GM18526 (cell line): ENCODE data around the gene ASPG.

ENCODE experiments used
- POLR2A ChIP-seq: IDR thresholded peaks from 3 replicates; pipeline ENCODE4 v1.6.1; 2011; ENCODE audit not compliant: insufficient read length; ENCODE audit errors: extremely low read depth

ASPG gene

DNA sequence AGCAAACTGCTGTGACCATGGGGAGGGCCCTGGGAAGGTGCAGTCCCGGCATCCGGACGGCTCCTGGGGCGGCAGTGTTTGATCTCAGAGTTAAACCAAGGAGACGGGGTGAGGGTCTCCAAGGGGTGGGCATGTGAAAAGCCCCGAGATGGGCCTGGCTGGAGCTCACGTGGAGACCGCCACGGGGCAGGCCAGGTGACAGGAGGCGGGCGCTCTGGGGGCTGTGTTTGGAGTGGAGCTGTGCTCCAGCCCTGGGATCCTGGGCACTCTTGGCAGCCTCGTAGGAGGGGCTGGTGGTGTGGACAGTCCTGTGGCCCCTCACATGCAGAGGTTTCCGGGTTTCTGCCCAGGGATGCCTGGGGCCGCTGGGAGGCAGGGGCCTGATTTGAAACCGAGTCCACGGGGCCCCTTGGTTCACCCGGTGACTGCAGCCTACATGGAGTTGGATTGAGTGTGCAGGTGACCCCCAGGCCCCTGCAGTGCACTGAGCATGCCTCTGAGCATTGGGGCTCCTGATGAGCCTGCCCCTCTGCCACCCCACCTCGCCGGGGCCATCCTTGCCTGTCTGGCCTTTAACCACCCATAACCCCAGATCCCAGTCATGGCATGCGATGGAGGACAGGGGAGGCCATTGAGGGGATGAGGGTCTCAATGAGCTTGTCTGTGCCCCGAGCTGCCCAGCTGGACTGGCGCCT, 61.3 kb downstream of the ASPG start:
- no peak for TF ChIP-seq POLR2A

DNA sequence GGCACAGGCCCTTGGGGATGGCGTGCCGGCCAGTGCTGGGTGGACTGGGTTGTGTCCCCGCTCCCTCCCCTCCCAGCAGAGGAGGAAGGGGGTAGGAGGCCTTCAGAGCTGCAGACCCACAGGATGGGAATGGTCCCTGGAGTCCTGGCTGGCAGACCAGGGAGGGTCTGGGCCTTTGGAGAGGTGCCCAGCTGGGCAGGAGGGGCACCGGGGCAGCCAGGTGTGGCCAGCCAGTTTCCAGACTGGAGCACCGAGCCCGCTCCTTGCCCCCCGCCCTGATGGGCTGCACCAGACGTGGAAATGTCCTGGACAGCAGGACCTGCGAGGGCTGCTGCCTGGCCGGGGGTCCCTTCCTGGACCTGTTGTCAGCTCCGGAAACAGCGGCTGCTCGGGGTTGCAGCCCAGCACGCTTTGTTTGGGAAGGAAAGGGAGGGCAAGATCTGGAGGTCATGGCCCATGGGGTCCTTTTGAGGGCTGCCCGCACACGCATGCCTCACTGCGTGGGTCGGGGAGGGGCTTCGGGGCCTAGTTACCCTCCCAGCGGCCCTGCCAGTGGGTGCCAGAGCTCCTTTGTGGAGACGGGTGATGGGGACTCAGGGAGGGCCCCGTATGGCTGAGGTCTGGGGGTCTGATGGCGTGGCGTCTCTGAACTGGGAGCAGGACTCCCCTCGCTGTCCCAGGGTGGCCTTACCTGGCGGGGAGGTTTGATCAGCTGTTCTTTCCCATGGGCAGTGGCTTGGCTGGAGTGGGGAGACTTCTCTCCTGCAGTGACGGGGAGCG, 62.0 kb downstream of the ASPG start:
- TF ChIP-seq POLR2A: no peak

DNA sequence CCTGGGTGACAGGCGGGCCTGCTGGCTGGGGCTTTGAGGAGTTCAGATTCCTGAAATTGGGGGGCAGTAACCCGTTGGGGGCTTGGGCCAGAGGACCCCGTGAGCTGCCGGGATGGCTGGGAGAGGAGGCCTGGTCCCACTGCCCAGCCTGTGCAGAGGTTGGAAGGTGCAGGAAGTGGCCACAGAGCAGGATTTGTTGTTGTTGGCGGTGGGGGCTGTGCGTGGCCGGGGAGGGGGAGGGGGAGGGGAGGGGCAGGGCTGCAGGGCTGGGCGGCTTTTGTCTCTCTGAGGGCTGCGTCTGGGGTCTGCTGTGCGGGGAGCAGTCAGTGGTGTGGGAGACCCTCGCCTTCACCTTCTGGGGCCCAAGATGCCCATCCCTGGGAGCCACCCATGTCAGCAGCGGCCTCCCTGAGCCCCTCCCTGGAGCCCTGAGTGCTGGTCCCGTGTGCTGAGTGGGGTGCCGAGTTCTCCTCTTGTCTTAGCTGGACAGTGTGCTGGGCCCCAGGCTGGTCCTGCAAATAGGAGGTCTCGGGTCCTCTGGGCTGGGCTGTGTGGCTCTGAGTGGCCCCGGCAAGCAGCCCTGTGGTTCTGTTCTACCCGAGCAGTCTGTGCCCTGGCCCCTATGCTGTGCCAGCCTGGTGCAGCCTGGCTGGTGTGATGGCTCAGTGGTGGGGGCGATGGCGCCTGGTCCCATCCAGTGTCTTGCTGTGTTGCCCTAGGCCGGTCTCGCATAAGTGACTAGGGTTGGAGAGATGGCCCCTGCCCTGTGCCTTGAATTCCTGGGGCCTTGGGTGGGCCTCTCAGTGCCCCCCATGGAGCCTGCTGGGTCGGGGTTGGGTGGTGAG, 63.2 kb downstream of the ASPG start:
- no peak for TF ChIP-seq POLR2A

DNA sequence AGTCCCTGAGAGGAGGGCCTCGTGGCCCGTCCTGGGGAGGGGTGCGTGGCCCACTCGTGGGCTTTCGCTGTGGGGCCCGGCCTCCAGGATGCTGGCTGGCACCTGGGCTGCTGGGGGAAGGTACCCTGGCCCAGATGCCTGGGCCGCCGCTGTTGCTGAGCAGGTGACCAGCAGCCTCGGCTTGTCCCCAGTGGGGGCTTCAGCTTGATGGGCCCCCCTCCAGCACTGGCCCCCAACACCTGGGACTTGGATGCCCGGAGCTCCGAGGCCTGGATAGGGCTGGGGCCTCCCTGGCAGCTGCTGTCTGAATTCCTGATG, 63.7 kb downstream of the ASPG start:
- no peak for TF ChIP-seq POLR2A

DNA sequence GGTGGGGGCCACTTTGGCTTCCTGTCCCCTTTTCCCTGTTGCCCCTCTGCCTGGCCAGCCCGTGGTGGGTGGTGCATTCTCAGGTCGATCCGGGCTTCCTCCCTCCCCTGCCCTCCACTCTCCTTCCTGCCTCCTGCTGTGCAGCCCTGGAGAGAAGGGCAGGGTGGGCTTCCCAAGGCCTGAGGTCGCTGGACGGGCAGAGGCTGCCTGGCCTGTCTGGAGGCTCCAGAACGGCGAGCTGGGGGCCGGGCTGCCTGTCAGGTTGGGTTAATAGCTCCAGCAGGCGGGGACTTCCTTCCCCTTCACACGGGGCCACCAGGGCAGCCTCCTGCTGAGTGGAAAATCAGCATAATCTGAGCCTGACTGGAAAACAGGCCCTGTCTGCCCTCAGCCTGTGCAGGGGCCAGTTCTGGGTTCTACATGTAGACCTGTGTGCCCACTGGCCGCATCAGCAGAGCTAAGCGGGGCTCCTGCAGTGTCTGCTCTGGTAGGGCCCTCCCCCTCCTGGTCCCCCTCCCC, 64.2 kb downstream of the ASPG start:
- no peak for TF ChIP-seq POLR2A

DNA sequence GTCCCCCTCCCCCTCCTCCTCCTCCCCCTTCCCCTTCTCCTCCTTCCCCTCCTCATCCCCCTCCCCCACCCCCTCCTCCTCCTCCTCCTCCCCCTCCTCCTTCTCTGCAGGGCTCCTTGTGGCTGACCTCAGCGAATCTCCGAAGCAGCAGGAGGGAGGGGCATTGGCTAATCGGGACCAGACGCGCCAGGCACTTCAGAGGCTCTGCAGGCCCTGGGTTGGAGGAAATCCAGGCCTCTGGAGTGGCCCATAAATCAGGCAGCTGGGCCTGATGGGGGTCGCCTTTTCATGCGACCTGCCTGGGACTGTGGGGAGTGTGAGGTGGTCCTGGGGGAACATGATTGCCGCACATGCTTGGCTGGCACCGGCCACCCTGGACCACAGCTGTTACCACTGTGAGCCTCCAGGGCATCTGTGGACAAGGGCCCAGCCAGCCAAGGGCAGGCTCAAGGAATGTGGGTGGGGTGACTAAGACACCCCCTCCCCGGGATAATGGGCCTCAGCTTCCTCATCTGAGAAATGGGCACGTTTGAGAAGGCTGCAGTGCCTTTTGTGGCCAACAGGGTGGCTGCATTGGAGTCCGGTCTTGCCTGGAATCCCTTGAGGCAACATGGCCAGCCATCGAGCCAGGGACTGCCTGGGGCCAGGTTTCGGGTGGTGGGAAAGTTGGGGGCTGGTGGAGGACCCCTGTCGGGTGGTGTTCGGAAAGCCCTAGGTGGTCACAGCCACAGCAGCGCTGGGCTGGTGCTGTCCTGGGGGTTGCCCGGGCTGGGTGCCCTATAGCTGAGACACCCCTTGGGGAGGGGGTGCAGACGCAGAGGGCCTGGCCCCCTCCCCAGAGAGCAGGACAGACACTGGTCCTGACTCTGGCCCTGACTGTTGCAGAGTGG, 64.9 kb downstream of the ASPG start:
- TF ChIP-seq POLR2A: no peak

DNA sequence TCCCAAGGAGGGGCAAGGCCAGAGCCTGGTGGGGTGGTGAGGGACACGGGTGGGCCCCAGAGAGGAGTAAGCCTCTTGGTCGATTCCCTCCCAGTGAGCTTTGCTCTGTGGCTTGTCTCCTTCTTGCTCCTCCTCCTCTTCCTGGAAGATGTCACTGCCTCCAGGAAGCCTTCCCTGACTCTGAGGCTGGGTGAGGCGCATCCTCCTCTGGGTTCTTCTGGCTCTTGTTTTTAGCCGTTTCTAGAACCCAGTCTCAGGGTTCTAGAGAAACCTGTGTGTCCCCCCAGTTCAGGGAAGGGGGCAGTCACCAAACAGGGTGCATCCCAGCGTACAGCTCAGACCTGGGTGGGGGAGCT, 65.5 kb downstream of the ASPG start:
- no peak for TF ChIP-seq POLR2A

DNA sequence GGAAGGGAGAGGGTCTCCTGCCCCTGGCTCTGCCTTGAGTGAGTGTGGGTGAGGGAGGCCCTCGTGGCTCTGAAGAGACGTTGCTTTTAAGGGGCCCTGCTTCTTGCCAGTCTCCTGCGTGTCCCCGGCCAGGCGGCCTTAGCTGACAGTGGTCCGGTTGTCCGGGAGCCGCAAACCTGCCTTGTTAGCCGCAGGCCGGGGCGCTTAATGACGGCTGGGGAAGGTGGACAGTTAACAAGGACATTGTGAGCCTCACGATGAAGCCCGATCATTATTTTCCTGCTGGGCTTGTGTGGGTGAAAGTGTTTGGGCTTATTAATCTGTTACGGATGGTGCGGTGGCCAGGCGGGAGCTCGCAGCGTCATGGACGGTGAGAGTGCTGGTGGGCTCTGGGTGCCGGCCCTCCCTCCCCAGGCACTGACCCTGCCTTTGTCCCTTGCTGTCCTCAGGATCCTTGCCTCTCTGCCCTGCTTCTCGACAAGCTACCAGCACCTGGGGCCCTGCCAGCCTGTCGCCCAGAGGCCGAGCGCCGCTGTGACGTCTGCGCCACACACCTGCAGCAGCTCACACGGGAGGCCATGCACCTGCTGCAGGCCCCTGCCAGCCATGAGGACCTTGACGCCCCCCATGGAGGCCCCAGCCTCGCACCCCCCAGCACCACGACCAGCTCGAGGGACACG, 66.2 kb downstream of the ASPG start:
- TF ChIP-seq POLR2A: no peak

DNA sequence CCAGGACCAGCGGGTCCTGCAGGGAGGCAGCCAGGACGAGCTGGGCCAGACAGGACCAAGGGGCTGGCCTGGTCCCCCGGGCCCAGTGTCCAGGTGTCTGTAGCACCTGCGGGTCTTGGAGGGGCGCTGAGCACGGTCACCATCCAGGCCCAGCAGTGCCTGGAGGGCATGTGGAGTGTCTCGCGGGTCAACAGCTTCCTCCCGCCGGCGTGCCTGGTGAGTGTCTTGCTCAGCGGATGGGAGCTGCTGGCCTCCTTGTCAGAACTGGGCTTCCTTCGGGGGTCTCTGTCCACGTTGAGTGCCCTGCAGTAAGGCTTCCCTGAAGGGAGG, 66.7 kb downstream of the ASPG start:
- no peak for TF ChIP-seq POLR2A

DNA sequence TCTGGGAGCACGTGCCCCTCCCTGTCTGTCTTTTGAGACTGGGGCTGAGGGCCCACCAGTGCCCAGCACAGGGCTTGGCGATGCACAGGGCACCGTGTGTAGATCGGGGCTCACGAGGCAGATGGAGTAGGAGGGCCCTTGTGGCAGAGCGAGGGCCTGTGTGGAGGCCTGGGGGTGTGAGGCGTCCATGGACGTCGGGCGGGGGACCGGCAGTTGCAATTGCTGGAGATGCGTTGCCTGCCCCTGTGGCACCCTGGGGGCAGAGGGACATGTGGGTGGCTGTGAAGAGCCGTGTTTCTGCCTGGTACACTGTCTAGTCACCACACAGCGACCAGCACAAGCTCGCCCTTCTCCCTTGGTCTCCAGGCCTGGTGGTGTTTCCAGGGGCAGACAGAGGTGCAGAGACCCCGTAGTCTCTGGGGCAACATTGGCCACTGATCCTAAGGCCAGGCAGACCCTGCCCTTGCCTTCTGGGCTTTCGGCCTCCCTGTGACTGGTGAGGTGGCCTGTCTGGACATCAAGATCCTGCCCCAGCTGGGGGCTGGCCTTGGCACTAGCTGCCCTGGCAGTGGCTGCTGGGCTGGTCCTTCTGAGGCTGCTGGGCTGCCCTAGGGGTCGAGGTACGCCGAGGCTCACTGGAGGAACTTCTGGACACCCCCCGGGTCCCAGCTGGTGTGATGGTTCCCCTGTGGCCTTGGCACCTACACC, 67.3 kb downstream of the ASPG start:
- no peak for TF ChIP-seq POLR2A

DNA sequence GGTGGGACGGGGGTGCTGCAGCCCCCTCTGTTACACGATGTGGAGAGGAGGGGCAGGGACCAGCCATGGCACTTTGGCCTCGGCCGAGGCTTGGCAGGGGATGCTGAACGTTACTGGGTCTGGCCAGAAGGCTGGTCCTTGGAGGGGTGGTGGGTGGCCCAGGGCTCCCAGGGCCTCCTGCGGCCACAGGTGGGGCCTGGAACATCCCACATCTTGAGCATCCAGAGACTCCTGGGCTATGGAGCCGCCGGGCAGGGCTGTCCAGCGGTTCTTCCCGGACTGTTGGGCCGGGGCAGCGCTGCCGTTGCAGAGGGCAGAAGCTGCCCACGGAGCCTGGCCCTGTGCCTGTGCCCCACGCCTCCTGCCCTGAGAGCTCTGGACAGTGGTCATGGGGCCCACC, 68.7 kb downstream of the ASPG start:
- TF ChIP-seq POLR2A: no peak

DNA sequence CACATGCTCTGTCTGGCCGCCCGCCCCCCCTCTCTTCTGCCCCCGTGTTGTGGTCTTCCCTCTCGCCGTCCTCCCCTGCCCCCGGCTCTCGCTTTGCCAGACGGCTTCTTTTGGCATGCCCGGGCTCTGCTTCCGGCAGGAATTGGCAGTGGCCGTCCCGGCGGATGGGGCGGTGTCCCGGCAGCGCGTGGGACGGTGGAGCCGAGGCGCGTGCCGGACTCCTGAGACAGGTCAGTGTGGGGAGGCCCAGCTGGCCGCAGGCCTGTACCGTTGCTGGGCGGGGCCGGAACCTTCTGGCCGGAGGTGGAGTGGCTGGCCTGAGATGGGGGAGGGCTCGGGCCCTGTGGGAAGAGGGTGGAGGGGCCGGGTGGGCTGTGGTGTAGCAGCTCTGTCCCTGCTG, 70.0 kb downstream of the ASPG start:
- no peak for TF ChIP-seq POLR2A

DNA sequence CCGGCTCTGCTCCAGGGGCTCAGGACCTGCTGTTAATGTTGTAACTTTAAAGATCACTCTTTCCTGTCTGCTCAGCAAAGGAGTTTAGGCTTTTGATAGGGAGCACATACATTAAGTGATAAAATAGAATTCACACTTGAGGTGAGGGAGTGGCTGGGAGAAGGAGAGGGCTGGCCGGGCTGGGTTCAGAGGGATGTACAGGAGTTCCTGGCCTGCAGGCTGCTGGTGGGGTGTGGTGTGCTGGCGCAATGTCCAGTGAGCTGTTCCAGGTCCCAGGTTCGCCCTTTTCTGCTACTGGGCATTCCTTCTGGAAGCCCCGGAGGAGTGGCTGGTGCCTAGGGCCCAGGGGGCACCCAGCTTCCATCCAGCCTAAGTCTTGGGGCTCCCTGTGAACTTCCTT, 70.6 kb downstream of the ASPG start:
- no peak for TF ChIP-seq POLR2A

DNA sequence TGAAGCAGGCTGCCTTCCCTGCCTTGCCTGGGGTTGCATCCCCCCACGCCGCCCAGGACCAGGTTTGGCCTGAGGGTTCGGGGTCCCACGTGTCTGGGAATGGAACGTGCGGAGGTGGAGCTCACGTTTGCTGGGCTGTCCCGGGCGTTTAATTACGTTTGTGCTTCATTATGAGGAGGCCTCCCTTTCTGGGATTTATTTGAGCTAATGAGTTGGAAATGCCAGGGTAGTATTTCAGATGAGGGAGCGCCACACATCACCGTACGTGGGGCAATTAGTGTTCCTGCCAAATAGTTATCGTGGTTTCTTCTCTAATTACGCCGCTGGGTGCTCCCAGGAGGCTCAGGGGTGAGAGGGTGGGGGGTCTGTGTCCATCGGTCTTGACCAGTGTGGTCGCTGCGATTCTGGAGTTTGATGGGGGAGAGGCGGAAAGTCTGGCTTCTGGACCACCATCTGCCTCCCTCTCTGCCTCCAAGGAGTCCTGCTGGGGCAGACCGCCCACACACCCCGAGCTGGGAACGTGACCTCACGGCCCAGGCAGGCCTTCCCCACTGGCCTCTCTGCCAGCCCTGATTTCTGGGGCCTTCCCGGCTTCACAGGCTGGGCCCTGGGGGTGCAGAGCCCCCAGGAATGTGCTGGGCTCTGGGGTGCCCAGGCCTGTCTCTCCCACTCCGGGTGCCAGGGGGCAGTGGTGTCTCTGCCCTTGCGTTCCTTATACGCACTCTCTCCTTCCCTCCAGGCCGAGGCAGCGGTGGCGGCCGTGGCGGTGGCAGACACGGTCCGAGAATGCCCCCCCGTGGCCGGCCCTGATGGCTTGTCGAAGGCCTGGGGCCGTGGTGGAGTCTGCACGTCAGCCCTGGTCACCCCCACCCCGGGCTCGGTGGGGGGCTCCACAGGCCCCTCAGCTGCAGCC, 71.8 kb downstream of the ASPG start:
- no peak for TF ChIP-seq POLR2A
